Measurements from ENCODE around the gene TXNDC5.

The TXNDC5 gene

GRCh38 chr6:7848229-7848628 lies 62.4 kb downstream of the TXNDC5 start:
- DNase-seq, result no peak

- no peak for DNase-seq
These were observed 63.4 kb downstream of the TXNDC5 start for GRCh38 chr6:7846966-7847818.

- no peak for DNase-seq
These were observed 68.7 kb downstream of the TXNDC5 start for GRCh38 chr6:7841781-7842468.

- DNase-seq, result no peak
These were observed 74.1 kb downstream of the TXNDC5 start for GRCh38 chr6:7836371-7837026.

- no peak for DNase-seq
These were observed 76.9 kb downstream of the TXNDC5 start for GRCh38 chr6:7833751-7834070.

GRCh38 chr6:7832904-7833750 lies 77.5 kb downstream of the TXNDC5 start:
- no peak for DNase-seq

Data from cortex of kidney (tissue), 1 donor.